NCI-H1092 treated with DMSO at 0.1 percent for 48 hours (cell line): ENCODE data around the gene DNER.
"Not testable (repeated sequence)": the region's sequence is repeated elsewhere in the genome, so short reads cannot be mapped to it uniquely, and the experiment has no call there.

Experiments used
- DNase-seq: peaks from one replicate; lab custom pipeline; 2025; lab: John Stamatoyannopoulos, UW

DNER gene

GRCh38 chr2:229388731-229389130 lies 325.6 kb downstream of the DNER start:
- no peak for DNase-seq

DNA sequence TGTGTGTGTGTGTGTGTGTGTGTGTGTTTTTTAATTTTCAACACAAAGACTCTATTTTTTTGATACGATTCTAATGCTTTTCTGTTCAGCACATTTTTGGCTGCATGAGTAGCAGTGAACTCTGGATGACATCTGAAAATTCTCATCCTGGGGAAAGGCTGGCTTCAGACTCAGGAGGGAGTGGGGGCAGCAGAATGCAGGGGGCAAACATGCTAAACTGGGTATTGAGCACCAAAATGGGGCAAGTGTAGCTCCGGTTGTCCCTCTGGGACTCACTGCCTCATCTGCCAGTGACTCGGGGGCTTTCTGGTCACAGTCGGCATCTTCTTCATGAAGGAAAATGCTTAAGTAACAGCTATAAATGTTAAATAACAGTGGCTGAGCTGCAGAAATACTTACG lies 326.5 kb downstream of the DNER start:
- no peak for DNase-seq

- no peak for DNase-seq
These were observed 334.2 kb downstream of the DNER start for GRCh38 chr2:229380101-229380625.

DNA sequence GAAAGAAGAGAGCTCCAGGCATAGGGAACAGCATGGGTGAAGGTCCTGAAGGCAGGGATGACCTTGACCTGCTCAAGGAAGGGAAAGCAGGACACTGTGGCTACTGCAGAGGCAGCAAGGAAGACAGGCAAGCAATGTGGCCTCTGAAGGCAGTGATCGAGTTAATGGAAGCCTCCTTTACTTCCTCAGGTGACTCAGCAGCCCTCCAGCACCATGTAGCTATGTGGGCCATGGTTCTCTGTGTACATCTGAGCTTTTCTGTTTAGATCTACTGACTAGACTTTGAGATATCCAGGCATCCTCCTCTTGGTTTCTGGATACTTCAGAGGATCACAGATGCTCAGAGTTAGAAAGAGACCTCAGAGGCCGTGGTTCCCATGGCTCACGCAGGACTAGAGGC lies 336.0 kb downstream of the DNER start:
- no peak for DNase-seq

DNA sequence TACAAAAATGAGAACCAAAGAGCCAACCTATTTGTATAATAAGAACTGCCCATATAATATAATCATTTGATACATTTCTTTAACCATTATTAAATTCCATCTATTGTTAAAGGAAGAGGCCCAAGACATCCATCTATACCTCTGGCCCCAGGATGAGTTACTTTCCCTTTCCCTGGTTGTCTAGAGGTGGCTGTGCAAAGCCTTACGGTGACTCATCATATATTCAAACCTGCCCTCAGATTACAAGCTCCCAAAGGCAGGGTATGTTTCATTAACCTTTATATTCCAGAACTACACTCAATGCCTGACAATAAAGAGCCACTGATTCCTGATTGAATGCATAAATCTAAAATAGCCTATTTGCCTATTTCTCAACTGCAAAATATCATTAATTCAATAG lies 337.5 kb downstream of the DNER start:
- DNase-seq = no peak

DNA sequence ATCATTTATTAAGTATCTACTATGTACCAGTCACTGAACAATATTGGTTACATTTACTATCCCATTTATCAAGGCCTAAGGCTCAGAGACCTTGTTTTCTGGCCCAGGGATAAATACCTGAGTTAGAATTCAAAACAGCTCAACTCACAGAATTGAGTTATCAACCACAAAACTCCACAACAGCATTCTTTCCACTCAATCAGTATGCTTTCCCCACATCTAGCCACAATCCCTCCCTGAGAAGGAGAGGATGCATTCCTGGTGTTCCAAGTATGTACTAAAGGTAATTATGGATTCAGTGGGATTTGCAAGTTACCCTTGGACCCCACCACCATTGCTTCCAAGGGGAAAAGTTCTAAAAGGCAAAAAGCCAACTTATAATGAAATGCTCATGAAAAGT lies 339.1 kb downstream of the DNER start:
- DNase-seq = no peak

DNA sequence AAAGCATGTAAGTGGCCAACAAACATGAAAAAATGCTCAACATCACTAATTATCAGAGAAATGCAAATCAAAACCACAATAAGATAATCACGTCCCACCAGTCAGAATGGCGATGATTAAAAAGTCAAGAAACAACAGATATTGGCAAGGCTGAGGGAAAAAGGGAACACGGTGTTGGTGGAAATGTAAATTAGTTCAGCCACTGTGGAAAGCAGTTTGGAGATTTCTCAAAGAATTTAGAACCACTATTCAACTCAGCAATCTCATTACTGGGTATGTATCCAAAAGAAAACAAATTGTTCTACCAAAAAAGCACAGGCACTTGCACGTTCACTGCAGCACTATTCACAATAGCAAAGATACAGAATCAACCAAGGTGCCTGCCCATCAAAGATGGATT lies 341.0 kb downstream of the DNER start:
- DNase-seq = not testable (repeated sequence)

- DNase-seq = no peak
These were observed 342.1 kb downstream of the DNER start for GRCh38 chr2:229372207-229372606.

DNA sequence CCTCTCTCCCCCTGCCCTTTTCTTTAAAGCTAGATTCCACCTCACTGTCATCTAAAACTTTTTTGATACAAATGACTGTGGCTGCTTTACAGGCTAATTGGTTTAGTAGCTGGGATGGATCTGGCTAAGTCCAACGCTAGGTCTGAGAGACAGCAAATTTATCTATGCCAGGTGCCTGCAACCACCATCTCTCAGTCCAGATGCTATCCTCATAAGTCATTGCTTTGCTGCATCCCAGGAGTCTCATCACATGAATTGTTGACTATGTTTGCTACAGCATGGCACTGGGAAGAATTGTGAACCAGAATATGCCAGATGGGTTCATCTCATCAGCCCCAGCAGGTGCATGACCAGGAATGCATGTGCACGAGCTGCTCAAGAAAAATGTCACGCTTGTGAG lies 343.3 kb downstream of the DNER start:
- no peak for DNase-seq

DNA sequence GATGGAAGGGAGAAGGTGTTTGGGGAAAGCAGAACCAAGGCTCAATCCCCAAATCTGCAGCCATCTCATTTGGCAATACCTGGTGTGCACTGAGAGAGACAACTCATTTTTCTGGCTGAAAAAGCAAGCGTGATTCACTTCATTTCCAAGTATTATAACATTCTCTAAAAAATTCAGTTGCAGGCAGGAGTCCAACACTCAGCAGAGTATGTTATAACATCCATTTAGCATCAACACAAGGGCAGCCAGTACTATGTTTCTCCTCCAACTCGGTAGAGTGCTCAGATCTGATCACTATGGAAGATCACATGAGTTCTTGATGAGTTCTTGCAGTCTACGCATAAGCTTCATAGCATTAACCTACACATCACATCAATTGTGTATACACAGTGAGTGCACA lies 343.8 kb downstream of the DNER start:
- DNase-seq = no peak

DNA sequence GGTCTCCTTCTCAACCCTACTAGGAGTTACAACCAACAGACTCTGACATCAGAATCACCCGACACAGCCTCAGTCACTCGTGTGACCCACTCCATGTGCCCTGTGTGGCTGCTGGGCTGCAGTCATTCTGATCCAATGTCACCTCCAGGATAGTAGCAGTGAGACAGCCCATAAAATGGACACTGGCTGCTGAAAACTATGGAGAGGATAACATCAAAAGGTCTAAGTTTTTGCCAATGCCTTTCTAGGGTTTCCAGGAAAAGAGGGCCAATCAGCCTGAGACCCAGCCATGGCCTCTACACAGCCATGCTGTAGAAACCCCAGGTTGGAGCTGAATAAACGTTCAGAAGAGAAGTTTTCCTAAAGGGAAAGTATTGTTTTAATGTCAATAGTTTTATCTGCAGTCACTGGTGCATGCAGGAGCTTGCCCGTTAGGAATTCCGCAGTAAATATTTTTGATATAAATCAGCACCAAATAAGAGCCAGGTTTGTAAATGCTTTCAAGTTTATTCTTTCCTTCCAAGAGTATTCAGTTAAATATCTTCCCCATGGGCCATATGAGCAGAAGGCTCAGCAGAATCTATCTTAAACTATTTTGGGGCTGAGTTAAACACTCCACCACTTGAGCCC lies 351.1 kb downstream of the DNER start:
- no peak for DNase-seq

DNA sequence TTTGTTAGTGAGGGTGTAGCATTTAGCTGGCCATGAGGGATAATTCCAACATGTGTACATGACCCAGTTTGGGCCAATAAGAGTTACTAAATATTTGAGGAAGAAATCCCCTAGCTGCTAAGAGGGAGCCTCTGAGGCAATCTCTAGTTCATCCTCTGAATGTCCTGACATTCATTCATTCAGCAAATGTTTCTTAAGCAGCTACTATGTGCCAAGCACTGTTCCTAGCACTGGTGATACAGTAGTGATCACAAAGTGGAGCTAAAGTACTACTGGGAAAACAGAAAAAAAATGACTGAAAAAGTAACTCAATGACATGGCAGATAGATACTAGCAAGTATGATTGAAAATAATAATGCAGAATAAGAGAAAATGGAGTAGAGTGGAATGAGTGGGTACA lies 363.5 kb downstream of the DNER start:
- DNase-seq = no peak

DNA sequence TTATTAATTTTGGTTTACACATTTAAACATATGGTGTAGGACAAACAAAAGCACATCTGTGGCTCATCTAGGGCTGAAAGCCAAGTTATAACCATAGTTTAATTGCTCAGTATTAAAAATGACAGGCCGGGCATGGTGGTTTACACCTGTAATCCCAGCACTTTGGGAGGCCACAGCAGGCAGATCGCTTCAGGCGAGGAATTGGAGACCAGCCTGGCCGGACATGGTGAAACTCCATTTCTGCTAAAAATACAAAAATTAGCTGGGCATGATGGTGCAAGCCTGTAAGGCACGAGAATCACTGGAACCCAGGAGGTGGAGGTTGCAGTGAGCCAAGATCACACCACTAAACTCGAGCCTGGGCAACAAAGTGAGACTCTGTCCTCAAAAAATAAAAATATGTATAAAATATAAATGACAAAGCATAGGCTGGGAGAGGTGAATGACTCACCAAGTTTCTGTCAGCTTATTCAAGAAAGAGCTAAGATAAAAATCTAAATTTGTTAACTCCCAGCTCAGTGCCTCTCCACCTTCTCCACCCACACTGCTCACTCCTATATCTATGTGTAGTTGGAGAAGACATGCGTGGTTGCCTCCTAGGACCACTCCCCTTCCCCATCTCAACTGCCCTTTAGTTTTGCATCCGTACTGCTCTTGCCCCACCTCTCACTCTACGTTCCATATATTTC lies 364.1 kb downstream of the DNER start:
- DNase-seq = no peak

GRCh38 chr2:229348128-229348527 lies 366.2 kb downstream of the DNER start:
- no peak for DNase-seq

- DNase-seq = no peak
These were observed 367.4 kb downstream of the DNER start for GRCh38 chr2:229346816-229347540.

DNA sequence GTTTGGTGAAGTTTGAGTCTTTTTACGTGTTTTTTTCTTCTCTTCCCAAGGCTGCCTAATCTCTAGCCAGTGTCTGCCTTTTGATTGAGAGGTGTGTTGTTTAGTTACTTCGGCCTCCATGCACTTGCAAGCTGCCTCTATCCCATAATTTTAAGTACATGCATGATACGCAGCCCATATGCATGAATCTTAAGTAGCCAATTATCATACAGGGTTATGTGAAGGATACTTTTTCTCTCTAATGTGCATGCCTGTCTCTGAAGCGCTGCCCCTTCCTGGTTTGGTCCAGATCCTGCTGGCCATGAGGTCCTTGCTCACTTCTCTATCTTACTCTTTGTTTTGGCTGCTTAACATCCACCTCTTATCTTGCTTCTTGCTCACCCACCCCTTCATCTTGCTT lies 369.4 kb downstream of the DNER start:
- DNase-seq = no peak

DNA sequence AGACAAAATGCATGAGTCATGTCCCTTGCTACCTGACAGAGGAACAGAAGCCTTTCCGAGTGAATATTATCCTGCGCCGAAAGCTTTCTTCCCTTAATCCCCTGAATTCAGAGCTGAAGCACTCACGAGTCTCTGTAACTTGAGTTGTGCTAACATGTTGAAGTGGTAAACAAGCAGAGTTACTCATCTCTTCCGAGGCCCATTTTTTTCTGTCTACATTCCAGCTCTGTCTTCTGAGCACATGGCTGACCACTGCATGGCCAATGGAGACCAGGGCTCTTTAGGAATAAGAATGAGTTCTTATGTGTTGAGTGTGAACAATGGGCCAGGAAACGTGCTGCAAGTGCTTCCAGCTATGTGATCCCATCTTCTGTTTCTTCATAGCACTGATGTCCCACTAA lies 370.2 kb downstream of the DNER start:
- DNase-seq = no peak

DNA sequence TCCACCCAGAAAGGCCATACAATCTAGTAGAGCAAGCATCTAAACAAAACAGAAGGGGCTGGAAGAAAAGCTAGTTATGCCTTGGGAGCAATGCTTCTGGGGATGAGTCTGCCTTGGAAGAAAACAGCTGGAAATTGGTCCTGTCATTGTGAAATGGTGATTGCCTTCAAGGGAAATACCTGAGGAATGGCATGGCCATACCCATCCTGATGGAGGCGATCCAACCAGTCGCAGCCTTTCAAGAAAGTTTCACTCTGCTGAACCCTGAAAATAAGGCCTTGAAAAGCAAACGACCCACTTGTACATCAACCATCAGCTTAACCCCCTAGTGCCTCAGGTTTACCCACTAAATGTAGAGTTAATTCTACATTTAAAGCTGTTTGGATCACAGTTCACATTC lies 370.7 kb downstream of the DNER start:
- no peak for DNase-seq

GRCh38 chr2:229342376-229342775 lies 372.0 kb downstream of the DNER start:
- peak; percentile 6 for DNase-seq

DNA sequence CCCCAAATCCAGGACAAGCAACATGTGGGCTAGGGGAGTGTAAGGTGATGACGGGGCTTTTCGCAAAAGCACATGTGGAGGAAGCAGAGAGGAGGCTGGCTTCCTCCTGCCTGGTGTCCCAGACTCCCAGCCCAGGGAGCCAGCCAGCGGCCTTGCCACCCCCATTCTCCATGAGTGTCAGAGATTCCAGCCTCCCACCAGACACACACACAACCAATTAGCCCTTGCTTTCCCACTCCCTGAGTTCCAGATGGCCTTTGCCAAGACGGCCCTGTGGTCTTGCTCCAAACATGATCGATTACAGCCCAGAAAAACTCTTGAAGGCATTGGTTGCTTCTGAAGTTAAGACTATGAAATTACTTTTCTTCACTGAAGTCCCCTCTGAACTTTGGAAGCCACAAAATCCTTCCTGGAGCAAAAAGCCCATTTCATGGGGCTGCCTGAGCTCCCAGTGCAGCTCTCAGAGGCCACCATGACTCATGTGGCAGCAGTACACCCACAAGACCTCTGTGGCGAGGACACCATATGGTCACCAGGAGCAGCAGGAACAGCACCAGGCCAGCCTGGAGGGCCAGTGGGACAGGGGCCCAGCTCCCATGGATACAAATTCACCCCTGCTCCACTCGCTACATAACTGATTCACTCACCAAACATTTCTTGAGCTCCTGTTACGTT lies 374.1 kb downstream of the DNER start:
- no peak for DNase-seq

- DNase-seq = no peak
These were observed 374.7 kb downstream of the DNER start for GRCh38 chr2:229339618-229340017.

DNA sequence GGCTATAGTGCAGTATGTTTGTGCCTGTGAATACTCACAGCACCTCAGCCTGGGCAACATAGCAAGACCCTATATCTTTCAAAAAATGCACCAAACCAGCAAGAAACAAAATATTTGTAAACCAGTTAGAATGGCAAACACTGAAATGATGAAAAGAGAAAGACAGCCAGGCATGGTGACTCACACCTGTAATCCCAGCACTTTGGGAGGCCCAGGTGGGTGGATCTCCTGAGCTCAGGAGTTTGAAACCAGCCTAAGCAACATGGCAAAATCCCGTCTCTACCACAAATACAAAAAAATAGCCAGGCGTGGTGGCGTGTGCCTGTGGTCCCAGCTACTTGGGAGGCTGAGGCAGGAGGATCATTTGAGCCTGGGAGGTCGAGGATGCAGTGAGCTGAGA lies 375.2 kb downstream of the DNER start:
- not testable (repeated sequence) for DNase-seq
